ENCODE data around the gene DUT.

The DUT gene

DNA sequence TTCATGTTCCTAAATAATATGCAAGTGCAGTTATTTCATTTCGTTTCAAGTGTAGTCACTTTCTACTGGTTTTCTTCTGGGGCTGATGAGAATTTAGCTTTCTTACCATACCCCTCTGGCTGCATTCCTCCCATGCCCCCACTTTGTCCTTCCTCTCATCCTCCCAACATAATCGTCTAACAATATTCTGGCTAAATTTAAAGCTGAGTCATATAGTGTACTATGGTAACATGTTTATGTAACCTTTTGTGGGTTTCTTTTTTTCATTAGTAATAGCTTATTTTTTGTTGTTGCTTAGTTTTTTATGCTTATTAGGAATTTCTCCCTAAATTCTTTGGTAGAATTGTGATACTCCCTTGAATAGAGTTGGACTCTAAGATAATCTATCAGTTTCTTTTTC is 30.5 kb downstream of the DUT start:
- Mint-ChIP-seq H3K9me3 (no peaks in the 10 kb centered on the region), H3K27me3 (peaks cover 27% of the 10 kb centered on the region), H3K4me1 (peaks cover 5% of the 10 kb centered on the region), H3K36me3 (ENCODE audit: insufficient read depth) (peaks cover 2% of the 10 kb centered on the region), H3K27ac (ENCODE audit: low read depth) (no peak overlapping the region), H3K4me3 (no peak overlapping the region)
- ATAC-seq (replicated peaks; ENCODE audit: extremely low read depth, poor library complexity, severe bottlenecking): no peak
- DNase-seq (ENCODE audit: low spot score in 2 of 2): no peak

DNA sequence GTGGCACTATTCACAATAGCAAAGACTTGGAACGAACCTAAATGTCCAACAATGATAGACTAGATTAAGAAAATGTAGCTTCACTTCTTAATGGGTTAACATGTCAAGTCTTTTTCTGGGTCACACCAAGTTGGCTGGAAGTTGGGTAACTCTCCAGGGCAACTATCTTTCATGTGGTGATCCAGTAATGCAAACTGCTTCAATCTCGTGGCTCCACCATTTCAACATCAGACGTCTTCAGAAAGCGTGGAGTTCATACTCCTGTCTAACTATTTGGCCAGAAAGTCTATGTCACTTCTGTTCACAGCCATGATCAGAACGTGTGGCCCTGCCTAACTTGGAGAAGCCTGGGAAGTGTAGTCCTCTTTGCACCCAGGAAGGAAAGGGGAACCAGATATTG is 32.2 kb downstream of the DUT start:
- Mint-ChIP-seq H3K27me3 (peaks cover 39% of the 10 kb centered on the region), H3K4me1 (peaks cover 3% of the 10 kb centered on the region), H3K9me3 (no peaks in the 10 kb centered on the region), H3K4me3 (no peak overlapping the region), H3K27ac (ENCODE audit: low read depth) (no peak overlapping the region), H3K36me3 (ENCODE audit: insufficient read depth) (no peaks in the 10 kb centered on the region)
- DNase-seq (ENCODE audit: low spot score in 2 of 2) (no peak), ATAC-seq (replicated peaks; ENCODE audit: extremely low read depth, poor library complexity, severe bottlenecking) (no peak)

DNA sequence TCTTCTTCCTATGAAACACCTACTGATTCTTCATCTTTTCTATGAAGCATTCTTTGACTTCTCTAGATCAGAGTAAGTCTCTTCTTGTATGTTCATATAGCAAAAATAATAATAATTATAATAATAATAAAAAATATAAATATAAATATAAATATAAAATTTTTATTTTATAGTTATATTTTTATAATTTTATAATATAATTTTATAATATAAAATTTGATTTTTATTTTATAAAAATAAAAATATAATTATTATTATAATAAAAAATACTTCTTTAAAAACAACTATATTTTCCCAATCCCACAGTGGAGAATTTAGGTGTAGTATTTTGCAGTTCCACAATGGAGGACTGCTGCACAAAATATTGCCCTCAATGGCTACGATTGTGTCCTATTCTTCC is 34.3 kb downstream of the DUT start:
- H3K4me3 Mint-ChIP-seq: no peak overlapping the region
- H3K4me1 Mint-ChIP-seq: no peaks in the 10 kb centered on the region
- no peak for ATAC-seq (replicated peaks; ENCODE audit: extremely low read depth, poor library complexity, severe bottlenecking)
- peaks cover 39% of the 10 kb centered on the region for H3K27me3 Mint-ChIP-seq
- H3K9me3 Mint-ChIP-seq: no peaks in the 10 kb centered on the region
- H3K36me3 Mint-ChIP-seq (ENCODE audit: insufficient read depth): no peaks in the 10 kb centered on the region
- no peak overlapping the region for H3K27ac Mint-ChIP-seq (ENCODE audit: low read depth)
- no peak for DNase-seq (ENCODE audit: low spot score in 2 of 2)

GRCh38 chr15:48366584-48367312 is 35.5 kb downstream of the DUT start:
- DNase-seq (ENCODE audit: low spot score in 2 of 2) (no peak), ATAC-seq (replicated peaks; ENCODE audit: extremely low read depth, poor library complexity, severe bottlenecking) (no peak)
- no peaks in the 10 kb centered on the region for H3K9me3 Mint-ChIP-seq
- no peak overlapping the region for H3K4me3 Mint-ChIP-seq
- H3K27ac Mint-ChIP-seq (ENCODE audit: low read depth): no peak overlapping the region
- no peaks in the 10 kb centered on the region for H3K4me1 Mint-ChIP-seq
- H3K36me3 Mint-ChIP-seq (ENCODE audit: insufficient read depth): no peaks in the 10 kb centered on the region
- peaks cover 39% of the 10 kb centered on the region for H3K27me3 Mint-ChIP-seq

- Mint-ChIP-seq H3K36me3 (ENCODE audit: insufficient read depth) (no peaks in the 10 kb centered on the region), H3K4me1 (no peaks in the 10 kb centered on the region), H3K27ac (ENCODE audit: low read depth) (no peak overlapping the region), H3K27me3 (peaks cover 39% of the 10 kb centered on the region), H3K9me3 (no peaks in the 10 kb centered on the region), H3K4me3 (no peak overlapping the region)
- DNase-seq (ENCODE audit: low spot score in 2 of 2) (no peak), ATAC-seq (replicated peaks; ENCODE audit: extremely low read depth, poor library complexity, severe bottlenecking) (no peak)
Observed at GRCh38 chr15:48367483-48367882, 36.3 kb downstream of the DUT start.

GRCh38 chr15:48370460-48370859 is 39.2 kb downstream of the DUT start:
- no peaks in the 10 kb centered on the region for H3K9me3 Mint-ChIP-seq
- H3K36me3 Mint-ChIP-seq (ENCODE audit: insufficient read depth): no peaks in the 10 kb centered on the region
- no peaks in the 10 kb centered on the region for H3K4me1 Mint-ChIP-seq
- H3K27me3 Mint-ChIP-seq: peaks cover 47% of the 10 kb centered on the region
- H3K27ac Mint-ChIP-seq (ENCODE audit: low read depth): no peak overlapping the region
- DNase-seq (ENCODE audit: low spot score in 2 of 2) (no peak), ATAC-seq (replicated peaks; ENCODE audit: extremely low read depth, poor library complexity, severe bottlenecking) (no peak)
- H3K4me3 Mint-ChIP-seq: no peak overlapping the region

DNA sequence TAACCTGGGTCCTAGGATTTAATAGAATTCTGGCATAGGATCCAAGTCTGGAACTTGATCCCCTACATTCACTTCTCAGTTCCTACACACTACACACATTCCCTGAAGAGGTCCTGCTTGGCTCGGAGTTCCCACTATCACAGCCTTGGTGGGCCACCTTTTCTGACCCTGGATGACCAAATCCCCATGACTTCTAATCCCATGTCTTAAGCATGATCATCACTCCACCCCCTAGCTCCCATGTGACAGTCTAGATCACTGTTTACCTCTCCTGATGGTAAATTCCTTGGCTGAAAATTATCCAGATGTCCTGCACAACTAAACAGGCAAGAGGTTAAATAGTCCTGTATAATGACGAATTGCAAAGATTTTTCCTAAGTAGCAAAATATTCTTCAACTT is 40.3 kb downstream of the DUT start:
- Mint-ChIP-seq H3K27me3 (peaks cover 49% of the 10 kb centered on the region), H3K4me3 (no peak overlapping the region), H3K36me3 (ENCODE audit: insufficient read depth) (no peaks in the 10 kb centered on the region), H3K9me3 (no peaks in the 10 kb centered on the region), H3K27ac (ENCODE audit: low read depth) (no peak overlapping the region), H3K4me1 (no peaks in the 10 kb centered on the region)
- ATAC-seq (replicated peaks; ENCODE audit: extremely low read depth, poor library complexity, severe bottlenecking) (no peak), DNase-seq (ENCODE audit: low spot score in 2 of 2) (no peak)

DNA sequence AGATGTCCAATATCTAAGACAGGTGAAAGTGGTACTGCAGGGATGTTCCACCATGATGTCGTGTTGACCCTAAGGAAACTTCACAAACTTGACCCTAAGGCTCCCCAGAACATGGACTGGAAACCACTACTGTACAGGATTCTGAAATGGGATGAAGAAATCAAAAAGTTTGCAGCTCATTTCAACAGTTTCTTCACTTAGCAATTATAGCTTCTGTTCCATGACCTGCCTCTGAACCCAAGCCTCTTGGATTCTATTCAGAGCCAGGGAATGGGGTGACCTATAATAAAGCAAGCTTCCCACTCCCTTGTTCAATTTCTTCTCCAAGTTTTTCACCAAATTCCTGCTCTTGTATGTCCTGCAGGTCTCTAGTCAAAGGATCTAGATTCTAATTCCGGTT is 40.7 kb downstream of the DUT start:
- no peaks in the 10 kb centered on the region for H3K4me1 Mint-ChIP-seq
- DNase-seq (ENCODE audit: low spot score in 2 of 2): no peak
- H3K9me3 Mint-ChIP-seq: no peaks in the 10 kb centered on the region
- no peak overlapping the region for H3K4me3 Mint-ChIP-seq
- ATAC-seq (replicated peaks; ENCODE audit: extremely low read depth, poor library complexity, severe bottlenecking): no peak
- H3K36me3 Mint-ChIP-seq (ENCODE audit: insufficient read depth): no peaks in the 10 kb centered on the region
- peaks cover 49% of the 10 kb centered on the region for H3K27me3 Mint-ChIP-seq
- no peak overlapping the region for H3K27ac Mint-ChIP-seq (ENCODE audit: low read depth)

DNA sequence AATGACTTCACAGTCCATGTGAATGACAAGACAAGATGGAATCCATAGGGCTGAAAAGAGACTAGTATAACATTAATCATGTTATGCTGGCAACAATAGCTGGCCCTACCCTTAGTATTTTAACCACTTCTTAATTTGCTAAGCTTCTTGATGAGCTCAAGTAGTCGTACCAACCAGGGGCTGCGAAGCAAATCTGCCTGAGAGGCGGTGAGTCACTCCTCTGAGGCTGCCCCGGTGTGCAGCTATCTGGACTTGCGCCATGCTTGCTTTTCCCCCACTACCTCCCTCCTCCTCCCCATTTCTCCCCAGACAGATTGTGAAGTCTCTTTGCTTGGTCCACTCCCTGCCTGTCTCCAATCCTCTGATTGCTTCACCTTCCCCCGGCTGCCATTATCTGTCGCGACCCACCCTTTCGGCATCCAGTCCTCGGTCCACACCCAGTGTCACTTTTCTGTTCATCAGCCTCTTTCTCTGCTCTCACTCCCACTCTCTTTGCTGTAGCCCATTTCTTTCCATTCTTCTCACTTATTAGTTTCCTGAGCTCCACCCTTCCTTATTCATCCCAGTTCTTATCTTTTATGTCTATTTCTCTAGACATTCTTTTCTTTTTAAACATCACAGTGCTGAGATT is 42.7 kb downstream of the DUT start:
- Mint-ChIP-seq H3K36me3 (ENCODE audit: insufficient read depth) (no peaks in the 10 kb centered on the region), H3K27me3 (peaks cover 54% of the 10 kb centered on the region), H3K4me3 (no peak overlapping the region), H3K27ac (ENCODE audit: low read depth) (no peak overlapping the region), H3K4me1 (no peaks in the 10 kb centered on the region), H3K9me3 (no peaks in the 10 kb centered on the region)
- ATAC-seq (replicated peaks; ENCODE audit: extremely low read depth, poor library complexity, severe bottlenecking) (no peak), DNase-seq (ENCODE audit: low spot score in 2 of 2) (no peak)

DNA sequence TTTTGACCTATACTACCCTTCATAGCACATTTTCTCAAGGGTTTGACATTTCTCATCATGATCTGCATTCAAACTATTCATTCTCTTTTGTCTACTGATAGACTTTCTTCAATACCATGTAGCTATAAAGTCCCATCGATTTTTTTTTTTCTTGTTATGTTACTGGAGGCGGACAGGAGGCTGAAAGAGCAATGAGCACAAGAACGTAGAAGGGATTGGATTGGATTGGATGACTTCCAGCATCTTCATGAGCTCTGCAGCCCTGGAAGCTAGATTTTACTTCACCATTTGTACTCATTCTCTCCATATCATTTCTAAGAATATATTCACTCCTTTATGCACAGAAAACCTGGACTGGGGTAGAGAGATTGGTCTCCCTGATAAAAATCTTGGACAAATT is 43.2 kb downstream of the DUT start:
- Mint-ChIP-seq H3K4me3 (no peak overlapping the region), H3K9me3 (no peaks in the 10 kb centered on the region), H3K36me3 (ENCODE audit: insufficient read depth) (no peaks in the 10 kb centered on the region), H3K27ac (ENCODE audit: low read depth) (no peak overlapping the region), H3K27me3 (peaks cover 55% of the 10 kb centered on the region), H3K4me1 (no peaks in the 10 kb centered on the region)
- DNase-seq (ENCODE audit: low spot score in 2 of 2) (no peak), ATAC-seq (replicated peaks; ENCODE audit: extremely low read depth, poor library complexity, severe bottlenecking) (no peak)

- Mint-ChIP-seq H3K36me3 (ENCODE audit: insufficient read depth) (no peaks in the 10 kb centered on the region), H3K4me1 (no peaks in the 10 kb centered on the region), H3K27me3 (peaks cover 55% of the 10 kb centered on the region), H3K4me3 (no peak overlapping the region), H3K9me3 (no peaks in the 10 kb centered on the region), H3K27ac (ENCODE audit: low read depth) (no peak overlapping the region)
- DNase-seq (ENCODE audit: low spot score in 2 of 2) (no peak), ATAC-seq (replicated peaks; ENCODE audit: extremely low read depth, poor library complexity, severe bottlenecking) (no peak)
Observed at GRCh38 chr15:48375767-48376166, 44.5 kb downstream of the DUT start.

DNA sequence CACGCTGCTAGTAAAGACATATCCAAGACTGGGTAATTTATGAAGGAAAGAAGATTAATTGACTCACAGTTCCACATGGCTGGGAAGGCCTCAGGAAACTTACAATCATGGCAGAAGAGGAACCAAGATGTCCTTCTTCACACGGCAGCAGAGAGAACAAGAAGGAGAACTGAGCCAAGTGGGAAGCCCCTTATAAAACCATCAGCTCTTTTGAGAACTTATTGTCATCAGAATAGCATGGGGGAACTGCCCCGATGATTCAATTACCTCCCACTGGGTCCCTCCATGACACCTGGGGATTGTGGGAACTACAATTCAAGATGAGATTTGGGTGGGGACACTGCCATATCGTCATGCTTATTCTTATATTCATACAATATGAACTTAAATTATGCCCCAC is 49.0 kb downstream of the DUT start:
- no peak for ATAC-seq (replicated peaks; ENCODE audit: extremely low read depth, poor library complexity, severe bottlenecking)

DNA sequence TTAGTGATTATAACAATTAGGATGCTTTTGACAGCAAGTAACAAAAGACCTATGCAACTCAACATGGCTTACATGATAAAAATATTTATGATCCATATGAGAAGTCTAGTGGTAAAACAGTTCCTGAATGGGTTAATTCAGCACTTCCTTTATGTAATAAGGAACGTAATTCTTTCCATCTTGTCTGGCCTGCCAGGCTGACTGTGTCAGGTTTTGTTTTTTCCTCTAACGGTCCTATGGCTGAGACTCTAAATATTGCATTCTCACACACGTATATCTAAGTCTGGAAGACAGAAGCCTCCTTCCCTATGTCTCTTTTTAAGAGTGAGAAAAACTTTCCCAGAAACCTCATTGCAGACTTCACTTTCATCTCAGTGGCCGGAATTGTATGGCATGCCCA is 50.6 kb downstream of the DUT start:
- Mint-ChIP-seq H3K27ac (ENCODE audit: low read depth) (no peak overlapping the region), H3K36me3 (ENCODE audit: insufficient read depth) (no peaks in the 10 kb centered on the region), H3K4me3 (no peak overlapping the region), H3K9me3 (no peaks in the 10 kb centered on the region), H3K27me3 (peaks cover 53% of the 10 kb centered on the region), H3K4me1 (no peaks in the 10 kb centered on the region)
- DNase-seq (ENCODE audit: low spot score in 2 of 2): no peak
- ATAC-seq (replicated peaks; ENCODE audit: extremely low read depth, poor library complexity, severe bottlenecking): no peak

More for the DNA sequence above, 49.0 kb downstream of the DUT start:
- H3K4me1 Mint-ChIP-seq: no peaks in the 10 kb centered on the region
- H3K36me3 Mint-ChIP-seq (ENCODE audit: insufficient read depth): no peaks in the 10 kb centered on the region
- peaks cover 53% of the 10 kb centered on the region for H3K27me3 Mint-ChIP-seq
- no peak overlapping the region for H3K4me3 Mint-ChIP-seq
- no peak overlapping the region for H3K27ac Mint-ChIP-seq (ENCODE audit: low read depth)
- no peaks in the 10 kb centered on the region for H3K9me3 Mint-ChIP-seq
- DNase-seq (ENCODE audit: low spot score in 2 of 2): no peak

Measured in central memory CD8-positive, alpha-beta T cell (primary cell).